Psoas muscle (tissue), 8 donors: ENCODE data around the gene ITFG1. TPM values are rescaled to one million over a fixed set of nuclear protein-coding genes. Genes with fewer than 3 reads are reported as not detected.

Experiments
- ATAC-seq, 4 donors: fragments of 200-7000 bp; cut with Tn5 transposase; one replicate each; pipeline ENCODE4 v1.9.1; 2020; ENCODE audit warnings: moderate library complexity in 3 of 4, mild to moderate bottlenecking in 2 of 4
- DNase-seq, 2 donors: peaks; one replicate each; pipeline ENCODE4 v3.0.0-alpha.2; 2020
- H3K27ac ChIP-seq: fragments of 200-600 bp; one replicate; pipeline ENCODE4 v1.8.0; 2022
- H3K27me3 ChIP-seq, 3 donors: fragments of 200-600 bp in 1 of 3; one replicate each; pipeline versions ENCODE4 v1.6.1 to v1.8.0; 2013 to 2022; ENCODE audit warnings: low read length in 2 of 3, mild to moderate bottlenecking in 2 of 3, moderate library complexity in 1 of 3; ENCODE audit not compliant: insufficient read depth in 3 of 3
- H3K36me3 ChIP-seq, 2 donors: fragments of 200-600 bp in 1 of 2; one replicate each; pipeline versions ENCODE4 v1.6.1 to v1.8.0; 2013 to 2022; ENCODE audit warnings: low read depth in 1 of 2, mild to moderate bottlenecking in 1 of 2, moderate library complexity in 1 of 2; ENCODE audit not compliant: insufficient read depth in 1 of 2
- H3K4me1 ChIP-seq: fragments of 200-600 bp; one replicate; pipeline ENCODE4 v1.8.0; 2022
- H3K4me3 ChIP-seq: fragments of 200-600 bp; one replicate; pipeline ENCODE4 v1.8.0; 2022; ENCODE audit warnings: mild to moderate bottlenecking
- H3K9me3 ChIP-seq: fragments of 200-600 bp; one replicate; pipeline ENCODE4 v1.8.0; 2022
- WGBS, 3 donors: extraction: QIAGEN DNeasy Blood & Tissue Kit; methylation state at CpG; one replicate each; pipeline versions ENCODE4 v1.1.6 to v1.1.7; 2013; 5-methylcytosine and 5-hydroxymethylcytosine counted together
- intact Hi-C, 2 donors: fragments of 100-400 bp; cut with DNase I; formaldehyde crosslinking; loops; one replicate each; pipeline versions ENCODE4 v1.11.0 to v1.14.2; 2022
- polyA plus RNA-seq, 3 donors: library from polyadenylated mRNA; stranded (reverse); fragments of 200-250 nt; gene quantifications; one replicate each; pipeline ENCODE4 v1.2.3, GENCODE V29; 2013
- total RNA-seq, 4 donors: library from RNA; stranded (reverse); fragmentation: NEBNext Ultra II Directional in 2 of 4; extraction: Animal tissue kit (Norgen Biotek cat#: 25700) in 2 of 4; gene quantifications; one replicate each; pipeline versions ENCODE4 v1.2.1 to v1.2.4, GENCODE V29; 2021 to 2023
- TF ChIP-seq, protein P1 (sequence below): fragments of 200-600 bp; IDR thresholded peaks from one replicate; pipeline ENCODE4 v1.8.0; 2022; ENCODE audit warnings: antibody characterized with exemption
- donor health status: healthy with polysubstance abuse.
- donor health status: DM: no; HTN: no; CAD: no; lungs with moderate emphysema.
- donor health status: Bipolar disorder and iron deficiency.
- donor health status: healthy.
- donor health status: DM: yes; HTN: yes; CAD: no.
- donor health status: DM: no; HTN: no; CAD: no.
- donor health status: DM: no; HTN: no; CAD: no.
- donor health status: DM: yes; HTN: yes; CAD: no.

Gene ITFG1
- total and polyA plus RNA-seq, 7 donors: 13.0 to 30.3 (median 22.6) TPM

DNA sequence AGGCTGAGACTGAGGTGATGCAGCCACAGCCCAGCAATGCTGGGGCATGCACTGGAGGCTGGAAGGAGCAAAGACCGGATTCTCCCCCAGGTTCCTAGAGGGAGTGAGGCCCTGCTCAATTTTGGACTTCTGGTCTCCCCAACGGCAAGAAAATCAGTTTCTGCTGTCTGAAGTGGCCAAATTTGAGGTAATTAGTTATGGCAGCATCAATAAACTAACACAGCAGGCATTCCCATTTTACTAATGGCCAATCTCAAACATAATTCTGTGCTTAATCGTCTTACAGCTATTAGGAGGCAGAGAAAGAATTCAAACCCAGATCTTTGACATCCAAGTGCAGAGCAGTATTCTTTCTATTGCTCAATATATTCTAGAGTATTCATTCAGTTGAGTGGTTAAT lies 333.3 kb downstream of the ITFG1 start:
- Histone ChIP-seq H3K27ac (no peak overlapping the region), H3K9me3 (no peaks in the 10 kb centered on the region), H3K27me3 (no peaks in the 10 kb centered on the region), H3K36me3 (no peaks in the 10 kb centered on the region), H3K4me3 (no peak overlapping the region), H3K4me1 (no peaks in the 10 kb centered on the region)
- intact Hi-C loops: no loop called here
- 80 to 82% (median 82%) methylated on average over 3 of the region's 3 CpGs for WGBS, 3 donors
- ATAC-seq (no peak), DNase-seq (no peak)
- TF ChIP-seq, protein P1, sequence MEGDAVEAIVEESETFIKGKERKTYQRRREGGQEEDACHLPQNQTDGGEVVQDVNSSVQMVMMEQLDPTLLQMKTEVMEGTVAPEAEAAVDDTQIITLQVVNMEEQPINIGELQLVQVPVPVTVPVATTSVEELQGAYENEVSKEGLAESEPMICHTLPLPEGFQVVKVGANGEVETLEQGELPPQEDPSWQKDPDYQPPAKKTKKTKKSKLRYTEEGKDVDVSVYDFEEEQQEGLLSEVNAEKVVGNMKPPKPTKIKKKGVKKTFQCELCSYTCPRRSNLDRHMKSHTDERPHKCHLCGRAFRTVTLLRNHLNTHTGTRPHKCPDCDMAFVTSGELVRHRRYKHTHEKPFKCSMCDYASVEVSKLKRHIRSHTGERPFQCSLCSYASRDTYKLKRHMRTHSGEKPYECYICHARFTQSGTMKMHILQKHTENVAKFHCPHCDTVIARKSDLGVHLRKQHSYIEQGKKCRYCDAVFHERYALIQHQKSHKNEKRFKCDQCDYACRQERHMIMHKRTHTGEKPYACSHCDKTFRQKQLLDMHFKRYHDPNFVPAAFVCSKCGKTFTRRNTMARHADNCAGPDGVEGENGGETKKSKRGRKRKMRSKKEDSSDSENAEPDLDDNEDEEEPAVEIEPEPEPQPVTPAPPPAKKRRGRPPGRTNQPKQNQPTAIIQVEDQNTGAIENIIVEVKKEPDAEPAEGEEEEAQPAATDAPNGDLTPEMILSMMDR: no peak

DNA sequence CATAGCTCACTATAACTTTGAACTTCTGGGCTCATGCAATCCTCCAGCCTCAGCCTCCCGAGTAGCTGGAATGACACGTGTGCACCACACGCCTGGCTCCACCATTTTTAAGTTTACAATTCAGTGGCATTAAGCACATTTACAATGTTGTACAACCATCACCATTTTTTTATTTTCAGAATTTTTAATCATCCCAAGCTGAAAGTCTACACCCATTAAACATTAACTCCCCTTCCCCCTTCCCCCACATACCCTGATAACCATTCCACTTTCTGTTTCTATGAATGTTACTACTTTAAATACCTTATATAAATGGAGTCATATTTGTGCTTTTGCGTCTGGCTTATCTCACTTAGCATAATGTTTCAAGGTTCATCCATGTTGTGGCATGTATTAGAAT lies 335.1 kb downstream of the ITFG1 start:
- Histone ChIP-seq H3K4me3 (no peak overlapping the region), H3K36me3 (no peaks in the 10 kb centered on the region), H3K9me3 (no peaks in the 10 kb centered on the region), H3K27ac (no peak overlapping the region), H3K4me1 (no peaks in the 10 kb centered on the region), H3K27me3 (no peaks in the 10 kb centered on the region)
- no peak for ATAC-seq
- WGBS, 3 donors: 92 to 97% (median 96%) methylated on average over 4 of the region's 4 CpGs
- no peak for DNase-seq
- TF ChIP-seq, protein P1: no peak
- intact Hi-C loops: no loop called here

DNA sequence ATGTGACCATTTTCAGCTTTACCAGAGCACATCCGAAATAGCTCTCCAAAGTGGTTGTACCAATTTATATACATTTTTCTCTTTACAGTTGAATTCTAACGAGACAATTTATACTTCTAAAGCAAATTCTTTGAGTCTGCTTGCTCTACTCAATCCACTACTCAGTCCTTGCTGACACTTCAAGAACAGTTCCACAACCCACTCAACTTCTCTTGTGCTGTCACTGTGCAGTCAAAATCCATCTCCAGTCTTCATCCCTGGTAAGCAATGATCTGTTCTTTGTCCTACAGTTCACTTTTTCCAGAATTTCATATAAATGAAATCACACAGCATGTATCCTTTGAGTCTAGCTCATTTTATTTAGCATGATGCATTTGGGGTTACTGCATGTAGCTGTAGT lies 347.7 kb downstream of the ITFG1 start:
- DNase-seq (no peak), ATAC-seq (no peak)
- H3K27me3 ChIP-seq: no peaks in the 10 kb centered on the region
- TF ChIP-seq, protein P1: no peak
- H3K27ac ChIP-seq: no peak overlapping the region
- no peaks in the 10 kb centered on the region for H3K4me1 ChIP-seq
- no peaks in the 10 kb centered on the region for H3K9me3 ChIP-seq
- no peak overlapping the region for H3K4me3 ChIP-seq
- no peaks in the 10 kb centered on the region for H3K36me3 ChIP-seq
- intact Hi-C loops: no loop called here
- 94 to 99% (median 97%) methylated on average over 2 of the region's 2 CpGs for WGBS, 3 donors

DNA sequence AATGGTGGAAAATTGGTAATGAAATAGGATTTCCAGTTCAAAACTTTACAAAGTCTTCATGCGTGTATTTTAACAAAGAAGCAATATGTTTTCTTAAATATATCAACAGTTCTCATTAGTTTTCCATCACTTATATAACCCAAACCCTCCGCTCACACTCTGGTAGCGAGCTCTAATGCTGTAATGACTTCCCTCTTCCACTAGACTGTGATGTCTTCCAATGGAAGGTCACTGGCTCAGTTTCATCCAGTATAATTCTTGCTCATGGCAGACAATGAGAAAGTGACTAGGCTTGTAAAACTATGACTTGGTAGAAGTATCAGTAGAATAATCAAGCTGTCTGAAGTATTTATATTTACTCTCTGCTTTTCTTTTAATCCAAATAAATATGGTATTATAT lies 349.9 kb downstream of the ITFG1 start:
- 94 to 98% (median 95%) methylated on average over 3 of the region's 3 CpGs for WGBS, 3 donors
- Histone ChIP-seq H3K9me3 (no peaks in the 10 kb centered on the region), H3K27ac (no peak overlapping the region), H3K27me3 (no peaks in the 10 kb centered on the region), H3K4me3 (no peak overlapping the region), H3K4me1 (no peaks in the 10 kb centered on the region), H3K36me3 (no peaks in the 10 kb centered on the region)
- TF ChIP-seq, protein P1: no peak
- DNase-seq (no peak), ATAC-seq (no peak)
- intact Hi-C loops: no loop called here

DNA sequence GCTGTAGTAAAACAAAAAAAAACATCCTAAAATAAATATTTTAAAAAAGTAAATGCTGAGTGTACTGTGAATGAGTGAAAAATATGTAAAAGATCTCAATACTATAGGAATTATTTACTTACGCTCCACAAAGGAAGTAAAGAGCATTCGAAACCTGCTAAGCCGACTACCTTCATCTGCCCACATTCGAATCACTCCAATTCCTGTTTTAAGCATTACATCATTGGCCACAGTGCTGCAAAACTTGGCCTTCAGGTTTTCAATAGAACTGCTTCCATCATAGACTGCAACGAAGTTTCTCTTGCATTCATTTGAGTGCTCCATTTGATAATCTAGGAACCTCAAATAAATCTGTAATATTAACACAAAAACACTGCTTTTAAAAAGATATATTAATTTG lies 351.5 kb downstream of the ITFG1 start:
- 81 to 91% (median 82%) methylated on average over 5 of the region's 5 CpGs for WGBS, 3 donors
- TF ChIP-seq, protein P1: no peak
- intact Hi-C loops: no loop called here

More for the DNA sequence above, 351.5 kb downstream of the ITFG1 start:
- Histone ChIP-seq H3K27ac (no peak overlapping the region), H3K9me3 (no peaks in the 10 kb centered on the region), H3K4me1 (no peaks in the 10 kb centered on the region), H3K27me3 (no peaks in the 10 kb centered on the region), H3K36me3 (no peaks in the 10 kb centered on the region), H3K4me3 (no peak overlapping the region)
- DNase-seq (no peak), ATAC-seq (no peak)
